Panc1 (cell line): ENCODE measurements around the gene P2RY13. TPM values are rescaled to one million over a fixed set of nuclear protein-coding genes. Genes with fewer than 3 reads are reported as not detected.

ENCODE experiments used
- ATAC-seq: fragments of 200-7000 bp; cut with Tn5 transposase; 2 replicates; pipeline ENCODE4 v1.9.1; 2020; ENCODE audit warnings: mild to moderate bottlenecking, moderate library complexity
- Bru-seq: library from RNA; stranded (reverse); fragments of 400-500 nt; gene quantifications from one replicate; lab custom pipeline; 2021; lab: Mats Ljungman, UMichigan
- BruChase-seq, 2 experiments: library from RNA; stranded (reverse); fragments of 400-500 nt; gene quantifications; one replicate each; lab custom pipeline; 2021; lab: Mats Ljungman, UMichigan
- BruUV-seq: library from RNA; stranded (reverse); fragments of 400-500 nt; replicated peaks from 2 replicates; lab custom pipeline; 2021; lab: Mats Ljungman, UMichigan
- CTCF ChIA-PET: fragments of 300-600 bp; sonication (Branson Sonifier 250); formaldehyde crosslinking; loops from one replicate; lab custom pipeline; 2022; ENCODE audit warnings: antibody characterized with exemption; lab: Charles Lee
- POLR2A ChIA-PET: fragments of 300-600 bp; sonication (Branson Sonifier 250); formaldehyde crosslinking; loops from one replicate; lab custom pipeline; 2022; ENCODE audit warnings: antibody characterized with exemption; lab: Charles Lee
- DNase-seq: peaks from one replicate; pipeline ENCODE4 v3.0.0-alpha.2; 2010; ENCODE audit warnings: low read depth, low spot score
- H3K27ac ChIP-seq: 2 replicates; pipeline ENCODE4 v1.5.1; 2011; ENCODE audit warnings: mild to moderate bottlenecking, low read length, inconsistent platforms
- H3K27me3 ChIP-seq: fragments of 200-500 bp; sonication (Bioruptor generic); 2 replicates; pipeline ENCODE4 v1.6.0; 2014; ENCODE audit warnings: low read length, inconsistent platforms; ENCODE audit not compliant: control insufficient read depth, insufficient read depth
- H3K36me3 ChIP-seq: fragments of 200-500 bp; sonication (Bioruptor generic); 2 replicates; pipeline ENCODE4 v1.5.1; 2014; ENCODE audit warnings: inconsistent platforms, mild to moderate bottlenecking, low read length, moderate library complexity; ENCODE audit not compliant: control insufficient read depth, insufficient read depth
- H3K4me1 ChIP-seq: 2 replicates; pipeline ENCODE4 v1.5.1; 2011; ENCODE audit warnings: inconsistent platforms, mild to moderate bottlenecking, low read length, moderate library complexity; ENCODE audit not compliant: control insufficient read depth, insufficient read depth
- H3K4me3 ChIP-seq, 2 experiments: 2 replicates each; pipeline ENCODE4 v1.5.1; 2011 to 2012; ENCODE audit warnings: low read depth in 2 of 2, low read length in 2 of 2, mild to moderate bottlenecking in 2 of 2, inconsistent platforms in 1 of 2, moderate library complexity in 1 of 2
- H3K9me3 ChIP-seq: fragments of 200-500 bp; sonication (Bioruptor generic); 2 replicates; pipeline ENCODE4 v1.5.1; 2014; ENCODE audit warnings: low read depth, mild to moderate bottlenecking, inconsistent platforms, low read length, moderate library complexity; ENCODE audit not compliant: control insufficient read depth, insufficient read depth
- POLR2AphosphoS5 ChIP-seq: IDR thresholded peaks from 2 replicates; pipeline ENCODE4 v1.6.1; 2012; ENCODE audit warnings: mild to moderate bottlenecking, low read depth, low read length, moderate library complexity
- REST ChIP-seq, 2 experiments: IDR thresholded peaks; 2 replicates each; pipeline ENCODE4 v1.6.1; 2011 to 2012; ENCODE audit warnings: low read depth in 2 of 2, control low read depth in 1 of 2, low read length in 1 of 2, mild to moderate bottlenecking in 1 of 2, moderate library complexity in 1 of 2; ENCODE audit not compliant: insufficient read depth in 1 of 2
- SIN3A ChIP-seq: IDR thresholded peaks from 2 replicates; pipeline ENCODE4 v1.6.1; 2012; ENCODE audit warnings: low read depth, mild to moderate bottlenecking, low read length, moderate library complexity, borderline replicate concordance; ENCODE audit not compliant: insufficient read depth
- TCF7L2 ChIP-seq: IDR thresholded peaks from 2 replicates; pipeline ENCODE4 v1.6.1; 2011; ENCODE audit warnings: mild to moderate bottlenecking, low read depth, low read length, inconsistent platforms
- in situ Hi-C: cut with HindIII; loops from 2 replicates; pipeline ENCODE4 v1.10.0; 2016; ENCODE audit warnings: low sequenced_read_pairs, low pct_unique_long_range_greater_than_20kb
- intact Hi-C: fragments of 100-400 bp; cut with micrococcal nuclease; formaldehyde crosslinking; loops from one replicate; pipeline ENCODE4 v1.10.0; 2022; ENCODE audit not compliant: unreplicated experiment
- long read RNA-seq: library from polyadenylated mRNA; unstranded; transcript quantifications from one replicate; pipeline ENCODE4 v2.0.0, GENCODE V29; 2021; ENCODE audit not compliant: unreplicated experiment
- polyA plus RNA-seq: library from polyadenylated mRNA; unstranded; fragments of >200 nt; gene quantifications from one replicate; pipeline ENCODE4 v1.2.1, GENCODE V29; 2012; ENCODE audit warnings: missing spikeins; ENCODE audit not compliant: insufficient read length
- total RNA-seq: library from RNA; stranded (reverse); gene quantifications from one replicate; pipeline ENCODE4 v1.2.1, GENCODE V29; 2021; ENCODE audit not compliant: unreplicated experiment
- TF ChIP-seq, protein P1 (sequence below): fragments of 450-650 bp; IDR thresholded peaks from 2 replicates; pipeline ENCODE4 v1.5.1; 2017; ENCODE audit warnings: mild to moderate bottlenecking

The P2RY13 gene
- total RNA-seq (not detected), Bru-seq, nascent RNA (not detected), BruChase-seq, experiment 1, labeled RNA remaining after a 2-hour chase (not detected), BruChase-seq, experiment 2, labeled RNA remaining after a 6-hour chase (not detected)
- not detected for polyA plus RNA-seq
- long read RNA-seq = 0 reads

DNA sequence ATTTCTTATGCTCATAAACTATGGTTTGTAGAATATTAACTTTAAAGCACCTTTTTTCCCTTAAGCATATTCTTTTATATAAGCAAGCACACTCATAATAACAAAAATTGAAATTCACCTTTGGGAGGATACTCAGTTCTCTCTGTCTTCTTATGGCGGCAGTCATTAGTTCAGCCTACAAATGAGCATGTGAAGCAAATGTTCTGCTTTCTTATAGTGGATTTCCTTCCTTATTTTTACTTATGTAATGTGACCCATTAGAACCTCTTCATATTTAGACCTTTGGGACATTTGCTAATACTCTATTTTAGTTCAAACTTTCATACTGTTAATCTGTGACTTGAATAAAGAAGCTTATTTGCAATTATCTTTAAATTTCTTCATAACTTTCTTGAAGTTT, at the start of gene P2RY13:
Gene P2RY13 (minus strand): TSS at position 187 of the 400 bp plus-strand sequence. CDS start 21 bp downstream, at position 166.
- H3K27me3 ChIP-seq = 0 out of 2 replicates have a peak, but pooled peaks cover 3% of the 10 kb centered on the region
- TF ChIP-seq SIN3A (no peak), TCF7L2 (no peak), POLR2AphosphoS5 (no peak), REST (IDR thresholded peaks at IDR 0.05; ENCODE audit: insufficient read depth in 1 of 2, low read depth in 2 of 2, low read length in 1 of 2) (no peak)
- TF ChIP-seq, protein P1, sequence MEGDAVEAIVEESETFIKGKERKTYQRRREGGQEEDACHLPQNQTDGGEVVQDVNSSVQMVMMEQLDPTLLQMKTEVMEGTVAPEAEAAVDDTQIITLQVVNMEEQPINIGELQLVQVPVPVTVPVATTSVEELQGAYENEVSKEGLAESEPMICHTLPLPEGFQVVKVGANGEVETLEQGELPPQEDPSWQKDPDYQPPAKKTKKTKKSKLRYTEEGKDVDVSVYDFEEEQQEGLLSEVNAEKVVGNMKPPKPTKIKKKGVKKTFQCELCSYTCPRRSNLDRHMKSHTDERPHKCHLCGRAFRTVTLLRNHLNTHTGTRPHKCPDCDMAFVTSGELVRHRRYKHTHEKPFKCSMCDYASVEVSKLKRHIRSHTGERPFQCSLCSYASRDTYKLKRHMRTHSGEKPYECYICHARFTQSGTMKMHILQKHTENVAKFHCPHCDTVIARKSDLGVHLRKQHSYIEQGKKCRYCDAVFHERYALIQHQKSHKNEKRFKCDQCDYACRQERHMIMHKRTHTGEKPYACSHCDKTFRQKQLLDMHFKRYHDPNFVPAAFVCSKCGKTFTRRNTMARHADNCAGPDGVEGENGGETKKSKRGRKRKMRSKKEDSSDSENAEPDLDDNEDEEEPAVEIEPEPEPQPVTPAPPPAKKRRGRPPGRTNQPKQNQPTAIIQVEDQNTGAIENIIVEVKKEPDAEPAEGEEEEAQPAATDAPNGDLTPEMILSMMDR = no peak
- POLR2A ChIA-PET = no interaction called here
- H3K27ac ChIP-seq = no peak within 1 kb of the TSS
- DNase-seq (no peak), ATAC-seq (no peak)
- no peaks in the 10 kb centered on the region for H3K36me3 ChIP-seq
- no peak within 1 kb of the TSS for H3K4me3 ChIP-seq
- BruUV-seq = no TSS peak
- no peaks in the 10 kb centered on the region for H3K4me1 ChIP-seq
- CTCF ChIA-PET = no interaction called here
- intact Hi-C loops = loop anchor here (5.0 kb wide), 1 partner anchor 37 kb away; no protein-coding TSS in a partner anchor
- no peaks in the 10 kb centered on the region for H3K9me3 ChIP-seq
- in situ Hi-C loops = no loop called here

DNA sequence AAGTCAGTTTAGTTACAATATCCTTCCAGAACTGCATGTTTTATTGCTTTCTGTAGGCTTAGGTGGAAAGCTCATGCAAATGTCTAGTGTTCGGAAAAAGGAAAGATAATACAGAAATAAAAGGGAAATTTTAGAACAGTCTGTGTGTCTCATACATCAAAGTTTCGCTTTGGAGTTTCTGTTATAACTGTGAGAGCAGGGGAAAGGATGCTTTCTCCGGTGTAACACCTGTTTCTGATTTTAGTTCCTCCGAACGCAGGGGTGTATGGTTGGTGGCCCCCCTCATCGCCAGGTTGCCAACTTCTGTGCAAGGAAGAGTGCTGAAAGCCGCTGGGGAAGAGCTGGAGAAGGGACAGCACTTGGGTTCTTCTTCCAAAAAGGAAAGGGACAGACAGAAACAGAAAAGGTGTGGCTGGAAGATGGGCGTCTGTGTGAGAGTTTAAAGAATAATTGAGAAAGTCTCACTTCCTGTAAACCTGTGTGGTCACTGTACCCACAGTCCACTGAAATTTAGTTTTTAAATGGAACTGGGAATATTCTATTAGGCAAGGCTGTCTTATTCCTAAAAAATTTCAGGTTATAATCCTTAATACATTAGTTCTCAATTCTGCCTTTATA, 48.5 kb upstream of the P2RY13 start:
- BruUV-seq = no TSS peak
- POLR2A ChIA-PET = interaction anchor here (0.6 kb wide), 1 partner anchor 9 kb away, joined by 3 read pairs; no protein-coding TSS in a partner anchor

More for the DNA sequence above, 48.5 kb upstream of the P2RY13 start:
- Histone ChIP-seq H3K9me3 (no peaks in the 10 kb centered on the region), H3K4me3 (no peak overlapping the region), H3K27ac (no peak overlapping the region), H3K36me3 (no peaks in the 10 kb centered on the region), H3K27me3 (no peaks in the 10 kb centered on the region), H3K4me1 (no peaks in the 10 kb centered on the region)
- TF ChIP-seq, protein P1 = no peak
- TF ChIP-seq REST (IDR thresholded peaks at IDR 0.05; ENCODE audit: insufficient read depth in 1 of 2, low read depth in 2 of 2, low read length in 1 of 2) (no peak), TCF7L2 (no peak), SIN3A (no peak), POLR2AphosphoS5 (no peak)
- CTCF ChIA-PET = no interaction called here
- ATAC-seq (no peak), DNase-seq (no peak)
- in situ Hi-C loops (no loop called here), intact Hi-C loops (no loop called here)
